ENCODE results near the gene HDAC9. TPM values are rescaled to one million over a fixed set of nuclear protein-coding genes. Genes with fewer than 3 reads are reported as not detected.

The HDAC9 gene
- total RNA-seq, 2 donors from 2014 or later: 8.3 to 31.9 TPM

- Histone ChIP-seq H3K27ac (no peak overlapping the region), H3K9me3 (no peaks in the 10 kb centered on the region), H3K36me3 (no peaks in the 10 kb centered on the region), H3K4me3 (no peak overlapping the region), H3K27me3 (replicated peaks; ENCODE audit: insufficient read depth) (no peaks in the 10 kb centered on the region), H3K4me1 (replicated peaks) (no peaks in the 10 kb centered on the region)
- no peak for DNase-seq (ENCODE audit: low spot score)
- intact Hi-C loops (cut with DNase I): no loop called here
- WGBS: 74% methylated on average over 4 of the region's 4 CpGs
- TF ChIP-seq POLR2A (IDR thresholded peaks at IDR 0.05) (no peak), POLR2AphosphoS5 (IDR thresholded peaks at IDR 0.05) (no peak), CTCF (IDR thresholded peaks at IDR 0.05) (no peak)
These were observed 370.9 kb downstream of the HDAC9 start for GRCh38 chr7:18866359-18867036.

- Histone ChIP-seq H3K36me3 (no peaks in the 10 kb centered on the region), H3K4me3 (no peak overlapping the region), H3K9me3 (no peaks in the 10 kb centered on the region), H3K4me1 (replicated peaks) (no peaks in the 10 kb centered on the region), H3K27ac (no peak overlapping the region), H3K27me3 (replicated peaks; ENCODE audit: insufficient read depth) (no peaks in the 10 kb centered on the region)
- no peak for TF ChIP-seq POLR2A (IDR thresholded peaks at IDR 0.05)
- TF ChIP-seq CTCF (IDR thresholded peaks at IDR 0.05): no peak
- TF ChIP-seq POLR2AphosphoS5 (IDR thresholded peaks at IDR 0.05): no peak
- intact Hi-C loops (cut with DNase I): no loop called here
- WGBS: 93% methylated on average over 2 of the region's 2 CpGs
- no peak for DNase-seq (ENCODE audit: low spot score)
These were observed 376.8 kb downstream of the HDAC9 start for GRCh38 chr7:18872344-18872743.

GRCh38 chr7:18873734-18874336 is 378.3 kb downstream of the HDAC9 start:
- Histone ChIP-seq H3K9me3 (no peaks in the 10 kb centered on the region), H3K27ac (no peak overlapping the region), H3K4me1 (replicated peaks) (no peaks in the 10 kb centered on the region), H3K36me3 (no peaks in the 10 kb centered on the region), H3K27me3 (replicated peaks; ENCODE audit: insufficient read depth) (no peaks in the 10 kb centered on the region), H3K4me3 (no peak overlapping the region)
- 81% methylated on average over 5 of the region's 5 CpGs for WGBS
- intact Hi-C loops (cut with DNase I): no loop called here
- TF ChIP-seq CTCF (IDR thresholded peaks at IDR 0.05) (no peak), POLR2A (IDR thresholded peaks at IDR 0.05) (no peak), POLR2AphosphoS5 (IDR thresholded peaks at IDR 0.05) (no peak)
- no peak for DNase-seq (ENCODE audit: low spot score)

- intact Hi-C loops (cut with DNase I): no loop called here
- WGBS: 69% methylated on average over 1 of the region's 1 CpG
- no peaks in the 10 kb centered on the region for H3K27me3 ChIP-seq (replicated peaks; ENCODE audit: insufficient read depth)
- TF ChIP-seq CTCF (IDR thresholded peaks at IDR 0.05) (no peak), POLR2AphosphoS5 (IDR thresholded peaks at IDR 0.05) (no peak), POLR2A (IDR thresholded peaks at IDR 0.05) (no peak)
- no peak overlapping the region for H3K4me3 ChIP-seq
- no peaks in the 10 kb centered on the region for H3K36me3 ChIP-seq
- no peak overlapping the region for H3K27ac ChIP-seq
- no peak for DNase-seq (ENCODE audit: low spot score)
- H3K9me3 ChIP-seq: no peaks in the 10 kb centered on the region
- no peaks in the 10 kb centered on the region for H3K4me1 ChIP-seq (replicated peaks)
These were observed 379.3 kb downstream of the HDAC9 start for GRCh38 chr7:18874880-18875279.

GRCh38 chr7:18877874-18878273 is 382.3 kb downstream of the HDAC9 start:
- DNase-seq (ENCODE audit: low spot score): no peak
- H3K4me1 ChIP-seq (replicated peaks): no peaks in the 10 kb centered on the region
- no peak overlapping the region for H3K4me3 ChIP-seq
- no peak for TF ChIP-seq POLR2A (IDR thresholded peaks at IDR 0.05)
- no peak for TF ChIP-seq POLR2AphosphoS5 (IDR thresholded peaks at IDR 0.05)
- no peak for TF ChIP-seq CTCF (IDR thresholded peaks at IDR 0.05)
- H3K27ac ChIP-seq: no peak overlapping the region
- no peaks in the 10 kb centered on the region for H3K9me3 ChIP-seq
- WGBS: 52% methylated on average over 3 of the region's 3 CpGs
- intact Hi-C loops (cut with DNase I): no loop called here
- no peaks in the 10 kb centered on the region for H3K36me3 ChIP-seq
- H3K27me3 ChIP-seq (replicated peaks; ENCODE audit: insufficient read depth): no peaks in the 10 kb centered on the region

Data from prostate gland (tissue), 2 donors.